ENCODE results near the gene SYNPO2L.

The SYNPO2L gene

DNA sequence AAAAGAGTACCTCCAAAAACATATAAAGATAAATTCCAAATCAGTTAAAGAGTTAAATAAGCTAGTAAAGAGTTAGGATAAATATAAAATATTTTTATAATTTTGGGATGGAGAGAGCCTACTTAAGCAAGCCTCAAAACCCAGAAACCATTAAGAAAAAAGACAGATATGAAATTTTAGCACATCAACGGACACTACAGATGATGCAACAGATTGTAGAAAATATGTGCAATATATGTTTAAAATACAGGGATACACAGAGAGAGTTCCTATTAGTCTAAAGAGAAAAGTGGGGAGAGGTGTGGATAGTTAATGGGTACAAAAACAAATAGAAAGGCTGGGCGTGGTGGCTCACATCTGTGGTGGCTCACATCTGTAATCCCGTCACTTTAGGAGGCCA lies 41.1 kb downstream of the SYNPO2L start:
- DNase-seq = no peak

DNA sequence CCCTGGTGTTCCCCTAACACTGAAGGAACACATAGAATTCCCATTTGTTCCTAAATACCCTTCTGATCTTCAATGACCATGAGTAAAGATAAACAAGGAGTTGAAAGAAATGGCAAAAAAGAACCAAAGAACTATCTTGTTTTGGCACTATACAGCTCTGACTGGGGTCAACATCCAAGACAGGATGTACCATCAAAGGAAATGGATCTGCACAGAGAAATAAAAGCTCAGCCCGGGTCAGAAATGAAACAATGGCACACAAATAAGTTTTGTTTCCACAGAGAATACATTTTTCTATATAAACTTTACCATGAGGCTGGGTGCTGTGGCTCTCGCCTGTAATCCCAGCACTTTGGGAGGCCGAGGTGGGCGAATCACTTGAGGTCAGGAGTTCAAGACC lies 46.7 kb downstream of the SYNPO2L start:
- DNase-seq = no peak

DNA sequence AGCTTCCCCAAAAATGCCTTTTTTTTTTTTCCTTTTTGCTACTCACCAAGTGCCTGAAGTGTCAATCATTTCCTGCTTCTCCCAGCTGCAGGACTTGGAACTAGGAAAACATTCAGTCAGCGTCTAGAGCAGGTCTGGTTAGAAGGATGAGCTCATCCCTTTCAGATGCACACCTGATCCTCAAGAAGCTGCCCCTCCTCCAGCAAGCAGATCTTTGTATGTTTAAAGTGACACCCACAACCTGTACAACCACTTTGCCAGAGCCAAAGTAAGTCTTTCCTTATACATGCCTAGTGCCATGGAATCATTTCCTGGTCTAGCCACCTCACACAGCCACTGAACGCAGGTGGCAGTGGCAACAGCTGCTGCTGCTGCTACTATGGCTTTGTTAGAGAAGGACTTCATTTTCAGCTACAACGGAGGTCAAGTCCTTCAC lies 54.3 kb downstream of the SYNPO2L start:
- no peak for DNase-seq

DNA sequence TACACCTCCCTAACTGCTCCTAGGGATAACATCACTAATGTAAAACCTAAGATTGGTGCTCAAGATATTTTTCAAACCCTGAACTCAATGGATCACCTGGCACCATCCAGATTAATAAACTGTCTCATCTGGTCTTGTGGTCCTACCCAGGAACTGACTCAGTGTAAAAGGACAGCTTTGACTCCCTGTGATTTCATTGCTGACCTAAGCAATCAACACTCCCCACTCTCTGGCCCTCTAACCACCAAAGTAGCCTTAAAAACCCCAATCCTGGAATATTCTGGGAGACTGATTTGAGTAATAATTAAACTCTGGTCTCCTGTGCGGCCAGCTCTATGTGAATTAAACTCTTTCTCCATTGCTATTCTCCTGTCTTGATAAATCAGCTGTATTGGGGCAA lies 58.5 kb downstream of the SYNPO2L start:
- DNase-seq = no peak
